Lower leg skin (tissue), 4 donors: ENCODE results near the gene KCNN3. TPM values are rescaled to one million over a fixed set of nuclear protein-coding genes. Genes with fewer than 3 reads are reported as not detected.

Source experiments
- DNase-seq, 2 donors: peaks; one replicate each; pipeline ENCODE4 v3.0.0-alpha.2; 2019; ENCODE audit warnings: low spot score in 2 of 2
- H3K4me3 ChIP-seq: fragments of 200-600 bp; sonication (generic); 2 replicates; pipeline ENCODE4 v1.5.1; 2017; ENCODE audit warnings: mild to moderate bottlenecking, low read depth; ENCODE audit not compliant: poor library complexity, severe bottlenecking
- POLR2A ChIP-seq, 2 donors: fragments of 450-650 bp; IDR thresholded peaks; one replicate each; pipeline ENCODE4 v1.6.1; 2016 to 2017; ENCODE audit warnings: antibody characterized with exemption in 2 of 2, mild to moderate bottlenecking in 1 of 2, moderate library complexity in 1 of 2
- WGBS, 2 donors: methylation state at CpG; one replicate each; pipeline ENCODE4 v1.1.5; 2018; 5-methylcytosine and 5-hydroxymethylcytosine counted together
- intact Hi-C: fragments of 100-400 bp; cut with DNase I; formaldehyde crosslinking; loops from one replicate; pipeline ENCODE4 v1.15.0; 2023; ENCODE audit warnings: low total_unique reads
- total RNA-seq, 4 donors: library from RNA; depleted of rRNA; stranded (reverse); fragments of >200 nt; gene quantifications; one replicate each; pipeline ENCODE4 v1.1.0, GENCODE V29; 2016
- TF ChIP-seq, protein P1 (sequence below), 3 donors: fragments of 450-650 bp; IDR thresholded peaks; one replicate each; pipeline ENCODE4 v1.5.1; 2016; ENCODE audit warnings: antibody characterized with exemption in 3 of 3, mild to moderate bottlenecking in 3 of 3, moderate library complexity in 2 of 3

The KCNN3 gene
- total RNA-seq, 4 donors from 2014 or later: 0.13 to 2.1 (median 0.36) TPM

GRCh38 chr1:154877370-154877974, 7.4 kb upstream of the KCNN3 start:
- H3K4me3 ChIP-seq: no peak overlapping the region
- 74% methylated on average over 15 to 17 of the region's 17 CpGs for WGBS, 2 donors
- no peak for TF ChIP-seq POLR2A (IDR thresholded peaks at IDR 0.05)
- TF ChIP-seq, protein P1, sequence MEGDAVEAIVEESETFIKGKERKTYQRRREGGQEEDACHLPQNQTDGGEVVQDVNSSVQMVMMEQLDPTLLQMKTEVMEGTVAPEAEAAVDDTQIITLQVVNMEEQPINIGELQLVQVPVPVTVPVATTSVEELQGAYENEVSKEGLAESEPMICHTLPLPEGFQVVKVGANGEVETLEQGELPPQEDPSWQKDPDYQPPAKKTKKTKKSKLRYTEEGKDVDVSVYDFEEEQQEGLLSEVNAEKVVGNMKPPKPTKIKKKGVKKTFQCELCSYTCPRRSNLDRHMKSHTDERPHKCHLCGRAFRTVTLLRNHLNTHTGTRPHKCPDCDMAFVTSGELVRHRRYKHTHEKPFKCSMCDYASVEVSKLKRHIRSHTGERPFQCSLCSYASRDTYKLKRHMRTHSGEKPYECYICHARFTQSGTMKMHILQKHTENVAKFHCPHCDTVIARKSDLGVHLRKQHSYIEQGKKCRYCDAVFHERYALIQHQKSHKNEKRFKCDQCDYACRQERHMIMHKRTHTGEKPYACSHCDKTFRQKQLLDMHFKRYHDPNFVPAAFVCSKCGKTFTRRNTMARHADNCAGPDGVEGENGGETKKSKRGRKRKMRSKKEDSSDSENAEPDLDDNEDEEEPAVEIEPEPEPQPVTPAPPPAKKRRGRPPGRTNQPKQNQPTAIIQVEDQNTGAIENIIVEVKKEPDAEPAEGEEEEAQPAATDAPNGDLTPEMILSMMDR (IDR thresholded peaks at IDR 0.05): no peak
- peak in 1 of 2 donors; percentile 69 for DNase-seq
- intact Hi-C loops: loop anchor here (5.0 to 10.0 kb wide), 2 partner anchors 210 to 313 kb away; partner anchors contain the start of gene CHRNB2

- DNase-seq: peak in 1 of 2 donors; percentile 15
- no peak for TF ChIP-seq POLR2A (IDR thresholded peaks at IDR 0.05)
- TF ChIP-seq, protein P1 (IDR thresholded peaks at IDR 0.05): no peak
- WGBS, 2 donors: 53 to 69% methylated on average over 3 of the region's 3 CpGs
- intact Hi-C loops: loop anchor here (5.0 to 10.0 kb wide), 2 partner anchors 210 to 312 kb away; partner anchors contain the start of gene CHRNB2
- H3K4me3 ChIP-seq: no peak overlapping the region
Measured at GRCh38 chr1:154876842-154877369, 6.8 kb upstream of the KCNN3 start.

GRCh38 chr1:154874465-154874864, 4.4 kb upstream of the KCNN3 start:
- intact Hi-C loops: loop anchor here (10.0 kb wide), 1 partner anchor 310 kb away; the partner anchor contains the start of gene CHRNB2
- H3K4me3 ChIP-seq: no peak overlapping the region
- no peak for DNase-seq
- WGBS, 2 donors: 91 to 95% methylated on average over 5 of the region's 5 CpGs
- TF ChIP-seq, protein P1 (IDR thresholded peaks at IDR 0.05): no peak
- TF ChIP-seq POLR2A (IDR thresholded peaks at IDR 0.05): no peak

- DNase-seq: no peak
- TF ChIP-seq POLR2A (IDR thresholded peaks at IDR 0.05): no peak
- TF ChIP-seq, protein P1 (IDR thresholded peaks at IDR 0.05): no peak
- 90 to 95% methylated on average over 9 of the region's 9 CpGs for WGBS, 2 donors
- intact Hi-C loops: loop anchor here (10.0 kb wide), 1 partner anchor 309 kb away; the partner anchor contains the start of gene CHRNB2
- H3K4me3 ChIP-seq: no peak overlapping the region
Measured at GRCh38 chr1:154873321-154873950, 3.4 kb upstream of the KCNN3 start.

- WGBS, 2 donors: 0% methylated on average over 1 of the region's 1 CpG
- no peak for TF ChIP-seq POLR2A (IDR thresholded peaks at IDR 0.05)
- TF ChIP-seq, protein P1 (IDR thresholded peaks at IDR 0.05): no peak
- no peak overlapping the region for H3K4me3 ChIP-seq
- no peak for DNase-seq
- intact Hi-C loops: loop anchor here (10.0 kb wide), 1 partner anchor 307 kb away; the partner anchor contains the start of gene CHRNB2
Measured at GRCh38 chr1:154871374-154871773, 1.3 kb upstream of the KCNN3 start.
